GM21825 (cell line): ENCODE results near the gene FMNL2.

Experiments
- ATAC-seq: cut with Tn5 transposase; IDR thresholded peaks from one replicate; pipeline ENCODE4 v1.9.1; 2021; ENCODE audit warnings: mild to moderate bottlenecking, moderate library complexity; ENCODE audit not compliant: unreplicated experiment

FMNL2 gene

DNA sequence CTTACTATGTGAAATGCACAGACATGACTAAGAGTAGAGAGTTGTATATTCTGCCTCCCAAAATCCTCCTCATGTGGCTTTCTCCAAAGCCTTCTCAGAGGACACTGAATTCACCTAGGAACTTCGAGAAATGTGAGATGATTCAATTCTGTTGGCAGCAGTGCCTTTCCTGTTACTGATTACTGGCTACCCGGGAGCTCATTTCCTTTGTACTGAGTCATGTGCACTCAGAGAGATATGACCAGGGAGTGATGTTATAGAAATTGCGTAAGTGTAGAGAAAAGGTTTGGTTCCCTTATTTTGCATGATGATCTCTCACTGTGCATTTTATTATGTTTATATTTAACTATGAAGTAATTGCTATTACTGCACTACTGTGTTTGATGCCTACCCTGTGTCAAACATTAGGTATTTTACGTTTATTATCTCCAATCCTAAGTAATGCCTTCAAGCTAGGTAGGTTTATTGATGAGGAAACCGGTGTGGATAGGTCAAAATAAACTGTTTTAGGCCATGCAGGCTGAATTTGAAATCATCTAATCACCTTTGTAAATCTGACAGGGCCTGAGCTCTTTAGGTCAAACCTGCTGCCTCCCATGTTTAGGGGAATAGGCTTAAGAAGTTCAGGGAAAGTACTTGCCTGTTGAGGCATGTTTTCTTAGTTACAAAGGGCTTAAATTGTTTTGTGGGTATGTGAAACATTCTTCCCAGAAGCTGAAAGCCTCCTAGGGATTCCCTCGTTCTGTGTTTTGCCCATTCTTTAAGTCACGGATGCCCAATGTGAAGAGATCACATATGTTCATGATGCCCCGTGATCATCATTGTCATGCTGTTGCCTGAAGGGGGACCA is 86.8 kb downstream of the FMNL2 start:
- peak; percentile 84 for ATAC-seq

GRCh38 chr2:152423684-152424083 is 88.7 kb downstream of the FMNL2 start:
- ATAC-seq, result no peak

DNA sequence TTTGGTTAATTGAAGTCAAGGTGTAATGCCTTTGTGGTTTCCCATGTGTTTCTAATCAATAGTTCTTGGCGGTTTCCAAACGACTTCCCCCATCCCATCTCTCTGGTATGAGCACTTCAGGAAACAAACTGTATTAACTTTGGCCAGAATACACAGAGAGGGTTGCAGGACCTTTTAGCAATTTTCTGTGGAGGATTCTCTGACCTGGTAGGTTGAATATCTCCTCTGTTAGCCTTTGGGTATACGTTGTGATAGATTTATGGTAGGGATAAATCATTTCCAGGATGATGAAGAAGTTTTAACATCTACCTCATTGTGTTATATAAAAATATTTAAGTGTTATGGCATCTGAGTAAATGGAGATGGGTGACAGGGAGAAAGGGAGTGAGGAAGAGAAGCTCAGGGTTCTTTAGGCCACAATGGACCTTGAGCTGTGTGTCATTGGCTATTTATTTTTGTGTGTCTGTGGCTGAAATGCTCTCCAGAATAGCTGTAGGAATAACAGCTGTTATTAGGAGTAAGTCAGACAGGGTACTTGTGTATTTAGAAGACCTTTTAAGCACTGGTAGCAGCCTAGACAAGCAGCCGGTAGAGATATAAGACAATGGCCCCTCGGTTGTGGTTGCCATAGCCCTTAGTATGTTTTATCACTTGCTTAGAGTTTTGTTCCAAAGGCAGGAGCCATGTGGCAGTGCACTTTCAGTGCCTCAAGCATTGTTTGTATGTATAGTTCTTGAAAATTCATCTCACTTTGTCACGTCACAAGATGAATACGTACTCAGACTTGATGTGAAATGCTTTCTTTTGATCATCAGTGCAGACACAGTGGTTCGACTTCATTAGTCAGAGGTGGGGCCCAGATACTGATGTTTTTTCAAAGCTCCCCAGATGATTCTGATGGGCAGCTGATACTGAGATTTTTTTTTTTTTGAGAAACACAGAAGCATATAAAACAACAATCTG is 91.1 kb downstream of the FMNL2 start:
- no peak for ATAC-seq

- no peak for ATAC-seq
Observed at GRCh38 chr2:152426801-152427200, 91.8 kb downstream of the FMNL2 start.

GRCh38 chr2:152427902-152428301 is 92.9 kb downstream of the FMNL2 start:
- no peak for ATAC-seq

GRCh38 chr2:152428800-152429582 is 94.0 kb downstream of the FMNL2 start:
- ATAC-seq, result no peak

- ATAC-seq, result no peak
Observed at GRCh38 chr2:152430876-152431275, 95.9 kb downstream of the FMNL2 start.

GRCh38 chr2:152431370-152432098 is 96.6 kb downstream of the FMNL2 start:
- ATAC-seq, result no peak

- no peak for ATAC-seq
Observed at GRCh38 chr2:152432206-152432653, 97.3 kb downstream of the FMNL2 start.

- no peak for ATAC-seq
Observed at GRCh38 chr2:152432765-152433164, 97.8 kb downstream of the FMNL2 start.

GRCh38 chr2:152433289-152433688 is 98.3 kb downstream of the FMNL2 start:
- ATAC-seq, result no peak

DNA sequence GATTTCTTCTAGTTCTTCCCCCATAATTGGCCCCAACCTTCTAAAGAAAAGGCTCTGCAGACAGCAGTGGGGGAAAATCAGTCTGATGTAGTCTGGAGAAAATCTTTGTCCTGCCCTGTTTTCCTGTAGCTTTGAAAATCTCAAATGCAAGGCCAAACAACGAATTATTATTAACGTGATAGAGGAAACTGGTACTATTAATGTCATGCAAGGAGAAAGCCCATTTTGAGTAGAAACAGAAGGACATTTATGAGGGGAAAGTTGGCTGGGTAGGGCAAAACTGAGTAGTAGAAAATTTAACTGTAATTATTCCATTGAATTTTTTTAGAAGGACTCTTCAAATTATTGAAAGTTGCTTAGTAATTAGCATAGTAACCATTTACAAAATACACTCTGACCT is 98.8 kb downstream of the FMNL2 start:
- ATAC-seq, result no peak

DNA sequence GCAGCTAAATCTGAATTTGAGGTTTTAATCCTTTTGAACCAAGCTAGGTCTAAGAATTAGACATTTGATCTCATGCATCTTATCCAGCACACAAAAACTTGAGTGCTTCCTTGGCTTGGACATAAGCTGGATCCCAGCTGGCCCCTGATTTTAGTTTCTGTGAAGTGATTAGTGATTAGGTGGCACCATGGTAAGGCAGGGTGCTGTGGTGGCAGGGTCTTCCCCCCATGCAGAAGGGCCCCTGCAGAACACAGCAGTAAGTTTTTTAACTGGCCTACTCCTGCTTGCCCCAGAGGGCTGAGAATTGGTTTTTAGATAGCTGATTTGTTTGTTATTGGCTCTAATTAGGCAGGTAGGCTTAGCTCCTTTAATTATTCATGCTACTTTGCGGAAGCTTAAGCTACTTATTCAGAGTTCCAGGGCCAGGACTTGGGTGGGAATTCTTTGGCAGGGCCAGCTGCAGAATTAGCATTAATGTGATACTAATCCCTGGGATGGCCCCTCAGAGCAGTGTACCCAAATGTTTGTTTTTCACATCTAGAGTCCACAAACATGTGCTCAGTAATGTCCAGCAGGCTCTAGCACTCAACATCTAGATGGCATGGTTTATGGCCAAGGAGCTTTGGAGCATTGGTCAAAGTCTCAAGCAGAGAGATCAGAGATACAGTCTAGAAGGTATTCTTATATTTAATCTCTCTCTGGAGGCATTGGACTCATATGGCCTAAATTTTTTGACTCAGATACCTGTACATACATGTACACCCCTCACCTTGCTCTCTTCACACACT is 99.6 kb downstream of the FMNL2 start:
- no peak for ATAC-seq

GRCh38 chr2:152436148-152436547 is 101.2 kb downstream of the FMNL2 start:
- ATAC-seq, result no peak

- ATAC-seq, result no peak
Observed at GRCh38 chr2:152437276-152438108, 102.5 kb downstream of the FMNL2 start.

DNA sequence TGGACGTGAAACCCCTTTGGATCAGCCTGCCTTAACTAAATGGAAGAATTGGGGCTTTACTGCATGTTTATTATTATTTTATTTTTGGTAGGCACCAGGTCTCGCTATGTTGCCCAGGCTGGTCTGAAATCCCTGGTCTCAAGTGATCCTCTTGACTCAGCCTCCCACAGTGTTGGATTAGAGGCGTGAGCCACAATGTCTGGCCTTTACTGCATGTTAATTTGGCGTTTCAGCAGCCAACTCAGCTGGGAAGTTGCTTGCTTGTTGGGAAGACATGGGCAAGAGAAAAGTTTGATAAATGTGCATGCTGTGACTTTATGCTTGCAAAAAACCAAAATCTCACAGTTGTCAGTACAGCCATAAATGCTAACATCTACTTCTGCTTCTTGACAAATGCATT is 105.1 kb downstream of the FMNL2 start:
- ATAC-seq, result no peak

DNA sequence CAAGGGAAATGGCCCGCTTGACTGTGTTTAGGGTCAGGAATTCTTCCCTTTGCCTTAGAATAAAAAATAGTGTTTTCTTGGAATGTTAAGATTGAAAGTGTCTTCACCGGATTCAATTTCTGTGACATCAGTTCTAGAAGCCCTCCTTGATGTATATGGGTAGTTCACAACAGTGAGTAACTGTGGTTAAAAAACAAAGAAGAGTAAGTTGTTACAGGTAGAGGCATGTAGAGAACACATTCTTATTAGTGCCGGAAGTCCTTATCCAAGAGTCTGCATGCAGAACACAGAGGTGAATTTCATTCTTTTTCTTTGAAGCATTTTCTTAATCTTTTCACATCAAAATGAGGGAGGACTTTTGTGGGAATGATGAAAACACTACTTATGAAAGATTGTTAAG is 105.5 kb downstream of the FMNL2 start:
- ATAC-seq, result no peak

DNA sequence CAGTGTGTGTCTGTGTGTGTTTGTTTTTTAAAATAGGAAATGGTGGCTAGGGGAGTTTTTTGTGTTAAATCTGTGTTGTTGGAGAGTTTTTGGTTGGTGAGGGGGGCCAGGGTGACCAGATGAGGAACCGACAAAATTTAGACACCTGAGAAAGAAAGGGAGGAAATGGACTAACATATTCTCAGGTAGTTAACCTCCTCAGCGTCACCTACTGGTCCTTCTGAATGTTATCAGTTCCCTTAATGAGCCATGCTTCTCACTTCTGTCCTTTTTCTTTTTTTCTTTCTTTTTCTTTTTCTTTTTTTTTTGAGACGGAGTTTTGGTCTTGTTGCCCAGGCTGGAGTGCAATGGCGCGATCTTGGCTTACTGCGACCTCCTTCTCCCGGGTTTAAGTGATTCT is 107.0 kb downstream of the FMNL2 start:
- no peak for ATAC-seq

- ATAC-seq, result no peak
Observed at GRCh38 chr2:152443771-152444170, 108.8 kb downstream of the FMNL2 start.
